Muscle of back (tissue), 11 donors: Measurements from ENCODE around the gene ZNF521. TPM values are rescaled to one million over a fixed set of nuclear protein-coding genes. Genes with fewer than 3 reads are reported as not detected.

ENCODE experiments used
- DNase-seq, 3 donors: peaks; one replicate each; pipeline versions ENCODE4 v3.0.0 to v3.0.0-alpha.2; 2013
- polyA plus RNA-seq, 10 donors: library from polyadenylated mRNA; unstranded; fragments of 120-200 nt; gene quantifications; one replicate each; pipeline ENCODE4 v1.2.1, GENCODE V29; 2013; ENCODE audit not compliant: insufficient read length in 10 of 10

Gene ZNF521
- polyA plus RNA-seq, 10 donors = 36.4 to 54.8 (median 43.6) TPM

DNA sequence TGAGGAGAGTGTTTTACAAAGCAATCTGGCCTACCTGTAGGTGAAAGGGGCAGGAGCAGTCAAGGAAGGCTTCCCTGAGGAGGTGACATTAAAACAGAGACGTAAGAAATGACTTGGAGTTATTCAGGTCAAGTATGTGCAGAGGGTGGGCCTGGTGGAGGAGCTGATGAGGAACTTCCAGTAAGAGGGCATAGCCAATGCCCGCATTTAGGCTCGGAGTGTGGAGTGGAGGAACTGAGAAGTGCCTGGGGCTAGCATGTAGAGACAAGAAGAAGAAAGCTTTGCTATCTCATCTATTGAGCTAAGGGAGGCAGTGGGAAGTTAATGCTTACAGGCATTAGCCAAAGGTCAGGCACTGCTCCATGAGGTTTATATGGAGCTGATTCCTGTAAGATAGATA is 312.2 kb downstream of the ZNF521 start:
- DNase-seq = no peak

DNA sequence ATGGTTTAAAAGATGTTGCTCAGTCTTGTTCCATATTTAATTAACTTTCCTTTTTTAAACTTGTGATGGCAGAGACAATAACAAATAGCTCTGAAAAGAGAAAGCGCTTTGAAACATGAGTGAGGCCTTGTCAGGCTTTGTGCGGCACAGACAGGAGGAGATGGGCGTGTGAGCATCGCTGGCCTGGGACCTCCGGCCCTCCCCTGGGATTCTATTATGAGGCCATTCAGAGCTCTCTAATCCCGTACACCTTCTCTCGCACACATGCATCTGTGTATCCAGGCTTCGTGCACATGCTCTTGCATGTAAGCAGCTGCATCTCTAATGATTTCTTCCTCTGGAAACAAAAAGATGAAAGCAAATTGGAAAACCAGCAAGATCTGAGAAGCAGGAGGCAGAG is 313.7 kb downstream of the ZNF521 start:
- no peak for DNase-seq

DNA sequence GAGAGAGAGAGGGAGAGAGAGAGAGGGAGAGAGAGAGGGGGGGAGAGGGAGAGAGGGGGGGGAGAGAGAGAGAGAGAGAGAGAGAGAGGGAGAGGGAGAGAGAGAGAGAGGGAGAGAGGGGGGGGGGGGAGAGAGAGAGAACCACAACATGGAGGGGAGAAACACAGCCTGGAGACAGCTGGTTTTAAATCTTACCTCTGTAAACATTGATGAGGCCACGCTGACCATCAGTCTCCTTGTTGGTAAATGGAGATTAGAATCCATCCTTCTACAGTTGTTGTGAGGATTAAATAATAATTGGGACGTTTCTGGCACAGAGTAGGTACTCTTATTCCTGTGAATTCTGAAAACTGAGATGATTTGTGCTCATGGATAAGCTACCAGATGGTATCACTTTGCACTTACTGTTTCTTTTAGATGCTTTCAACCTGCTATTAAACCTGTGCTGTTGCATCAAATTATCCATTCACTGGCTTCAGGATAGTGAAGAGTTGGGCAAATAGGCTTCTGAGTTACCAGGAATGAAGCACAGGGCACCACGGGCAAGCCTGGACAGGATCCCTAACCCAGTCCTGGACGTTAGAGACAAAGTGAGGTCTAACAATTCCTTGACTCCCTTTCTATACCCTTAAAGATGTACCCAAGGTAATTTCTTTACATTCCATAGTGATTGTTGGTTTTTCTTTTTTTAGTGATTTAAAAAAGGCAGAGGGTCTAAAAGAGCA is 318.1 kb downstream of the ZNF521 start:
- no peak for DNase-seq

DNA sequence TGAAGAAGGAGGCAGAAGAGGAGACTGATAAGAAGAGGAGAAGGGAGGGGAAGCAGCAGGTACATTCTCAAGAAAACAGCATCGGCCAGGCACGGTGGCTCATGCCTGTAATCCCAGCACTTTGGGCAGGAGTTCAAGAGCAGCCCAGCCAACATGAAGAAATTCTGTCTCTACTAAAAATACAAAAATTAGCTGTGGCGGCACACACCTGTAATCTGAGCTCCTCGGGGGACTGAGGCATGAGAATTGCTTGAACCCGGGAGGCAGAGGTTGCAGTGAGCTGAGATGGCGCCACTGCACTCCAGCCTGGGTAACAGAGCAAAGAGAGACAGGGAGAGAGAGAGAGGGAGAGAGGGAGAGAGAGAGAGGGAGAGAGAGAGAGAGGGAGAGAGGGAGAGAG is 318.8 kb downstream of the ZNF521 start:
- peak in 1 of 3 donors; percentile 40 for DNase-seq

DNA sequence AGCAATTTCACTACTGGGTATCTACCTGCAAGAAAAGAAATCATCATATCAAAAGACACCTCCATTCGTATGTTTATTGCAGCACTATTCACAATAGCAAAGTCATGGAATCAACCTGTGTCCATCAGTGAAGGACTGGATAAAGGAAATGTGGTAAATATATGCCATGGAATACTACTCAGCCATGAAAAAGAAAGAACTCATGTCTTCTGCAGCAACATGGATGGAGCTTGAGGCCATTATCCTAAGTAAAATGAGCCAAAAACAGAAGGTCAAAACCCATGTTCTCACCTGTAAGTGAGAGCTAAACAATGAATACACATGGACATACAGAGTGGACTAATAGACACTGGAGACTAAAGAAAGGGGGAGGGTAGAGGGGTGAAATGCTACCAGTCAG is 322.2 kb downstream of the ZNF521 start:
- DNase-seq = no peak

DNA sequence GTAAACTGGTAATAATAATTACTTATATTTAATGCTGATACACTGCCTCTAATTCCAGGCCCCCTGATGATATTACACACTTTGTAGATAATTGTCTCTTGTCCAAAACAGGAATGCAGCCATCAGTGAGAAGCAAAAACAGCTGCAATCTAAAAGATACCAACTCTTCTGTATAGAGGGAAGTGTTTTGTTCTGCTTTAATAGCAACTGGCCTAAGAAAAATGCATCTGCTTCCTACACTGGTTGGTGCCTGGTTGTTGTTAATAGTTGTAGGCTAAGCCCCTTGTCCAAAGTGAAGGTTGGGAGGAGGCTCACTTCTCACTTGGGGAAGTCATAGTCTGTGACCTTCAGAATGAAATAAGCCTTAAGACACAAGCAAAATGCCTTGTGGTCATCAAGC is 332.0 kb downstream of the ZNF521 start:
- DNase-seq = peak in 1 of 3 donors; percentile 29

DNA sequence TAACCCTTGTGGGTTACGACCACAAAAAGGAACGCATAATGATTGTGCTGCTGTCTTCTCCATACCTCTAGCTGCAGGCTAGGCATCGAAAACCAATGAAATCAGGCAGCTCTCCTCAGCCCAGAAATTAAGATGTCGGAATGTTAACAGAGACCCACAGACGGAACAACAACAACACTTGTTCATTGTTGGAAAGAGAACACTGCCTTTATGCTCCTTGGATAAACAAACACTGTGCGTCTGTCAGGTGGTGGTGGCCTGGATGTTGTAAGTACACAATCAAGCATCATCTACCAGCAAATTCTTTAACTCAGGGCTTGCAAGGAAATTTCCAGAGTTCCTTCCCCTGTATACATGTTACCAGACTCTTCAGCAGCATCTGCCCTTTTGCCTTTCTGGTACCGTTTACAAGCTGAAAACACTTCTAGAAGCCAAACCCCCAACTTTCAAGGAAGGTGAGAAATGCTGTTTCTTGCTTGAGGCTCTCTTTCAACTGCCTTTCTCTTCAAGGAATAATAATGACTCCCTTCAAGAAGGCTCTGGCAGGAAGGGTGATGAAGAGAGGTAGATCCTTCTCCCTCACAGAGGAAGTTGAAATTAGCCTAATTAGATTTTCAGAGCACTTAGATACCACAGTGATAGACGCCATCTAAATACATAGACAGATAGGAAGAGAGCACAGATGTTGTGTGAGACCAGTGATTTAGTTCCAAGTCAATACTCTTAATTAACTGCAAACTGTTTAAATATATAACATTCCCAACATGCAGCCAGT is 332.7 kb downstream of the ZNF521 start:
- no peak for DNase-seq

DNA sequence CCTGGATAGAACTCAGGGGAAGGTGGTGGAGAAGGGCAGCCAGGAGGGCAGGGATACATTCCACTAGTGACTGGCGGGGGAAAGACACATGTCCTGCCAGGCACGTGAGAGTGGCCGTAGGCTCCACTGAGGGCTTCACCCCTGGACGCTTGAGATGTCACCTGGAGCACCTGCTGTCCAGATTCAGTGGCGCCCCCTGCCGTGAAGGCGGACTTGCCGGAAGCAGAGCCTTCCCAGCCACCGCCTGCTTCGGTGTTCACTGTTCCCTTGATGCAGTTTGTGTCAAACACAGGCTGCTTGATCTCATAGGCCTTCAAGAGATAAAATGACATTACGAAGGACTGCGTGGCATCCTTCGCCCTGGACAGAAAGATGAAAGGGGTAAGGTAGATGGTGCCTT is 335.3 kb downstream of the ZNF521 start:
- no peak for DNase-seq

DNA sequence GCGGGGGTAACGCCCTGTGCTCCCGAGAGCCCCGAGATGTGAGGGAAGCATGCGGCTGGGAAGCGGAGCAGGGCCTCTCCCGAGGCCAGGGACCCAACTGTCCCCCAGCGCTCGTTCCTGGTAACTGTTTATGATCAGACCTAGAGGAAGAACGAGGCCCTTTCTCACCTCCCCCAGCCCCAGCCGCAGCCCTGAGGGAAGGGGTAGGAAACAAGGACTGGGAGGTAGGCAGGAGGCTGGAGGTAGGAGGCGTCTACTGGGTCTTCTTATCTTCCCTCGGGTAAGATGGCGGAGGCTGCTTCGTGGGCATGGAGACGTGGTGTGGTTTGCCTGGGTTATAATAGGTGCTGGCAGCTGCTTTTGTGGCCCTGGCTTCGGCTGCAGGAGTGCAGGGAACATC is 335.8 kb downstream of the ZNF521 start:
- DNase-seq = no peak
